Upper lobe of left lung (tissue), 6 donors: ENCODE results near the gene CDC40. TPM values are rescaled to one million over a fixed set of nuclear protein-coding genes. Genes with fewer than 3 reads are reported as not detected.

Experiments
- ATAC-seq, 2 donors: fragments of 200-7000 bp; cut with Tn5 transposase; one replicate each; pipeline ENCODE4 v1.9.1; 2022; ENCODE audit warnings: mild to moderate bottlenecking in 2 of 2, moderate library complexity in 2 of 2; ENCODE audit not compliant: low FRiP score in 2 of 2
- DNase-seq, 2 donors: peaks; one replicate each; pipeline ENCODE4 v3.0.0-alpha.2; 2019 to 2020
- H3K27ac ChIP-seq, 4 donors: fragments of 200-600 bp; sonication (generic); one replicate each; pipeline ENCODE4 v1.5.1; 2016 to 2019
- H3K27me3 ChIP-seq, 4 donors: fragments of 200-600 bp; sonication (generic); one replicate each; pipeline ENCODE4 v1.5.1; 2017 to 2019
- H3K36me3 ChIP-seq, 4 donors: fragments of 200-600 bp; sonication (generic); one replicate each; pipeline ENCODE4 v1.5.1; 2016 to 2019
- H3K4me1 ChIP-seq, 4 donors: fragments of 200-600 bp; sonication (generic); one replicate each; pipeline ENCODE4 v1.5.1; 2018 to 2019
- H3K4me3 ChIP-seq, 4 donors: fragments of 200-600 bp; sonication (generic); one replicate each; pipeline ENCODE4 v1.5.1; 2017 to 2019; ENCODE audit warnings: mild to moderate bottlenecking in 2 of 4, moderate library complexity in 1 of 4
- H3K9me3 ChIP-seq, 4 donors: fragments of 200-600 bp; sonication (generic); one replicate each; pipeline ENCODE4 v1.5.1; 2018 to 2019
- EP300 ChIP-seq, 4 donors: sonication (generic); formaldehyde crosslinking; IDR thresholded peaks; one replicate each; pipeline ENCODE4 v1.5.1; 2017; ENCODE audit warnings: antibody characterized with exemption in 4 of 4, control low read depth in 2 of 4
- POLR2A ChIP-seq, 4 donors: fragments of 450-650 bp; IDR thresholded peaks; one replicate each; pipeline ENCODE4 v1.5.1; 2016 to 2017; ENCODE audit warnings: antibody characterized with exemption in 4 of 4, mild to moderate bottlenecking in 2 of 4
- POLR2AphosphoS5 ChIP-seq, 2 donors: sonication (generic); formaldehyde crosslinking; IDR thresholded peaks; one replicate each; pipeline ENCODE4 v1.5.1; 2017; ENCODE audit warnings: antibody characterized with exemption in 2 of 2
- WGBS, 2 donors: methylation state at CpG; one replicate each; pipeline ENCODE4 v1.1.5; 2017 to 2018; 5-methylcytosine and 5-hydroxymethylcytosine counted together
- total RNA-seq, 6 donors: library from RNA; depleted of rRNA in 4 of 6; stranded (reverse); fragments of >200 nt in 4 of 6; gene quantifications; one replicate each; pipeline versions ENCODE4 v1.1.0 to v1.2.1, GENCODE V29; 2016 to 2021
- TF ChIP-seq, protein P1 (sequence below), 6 experiments: fragments of 450-650 bp in 4 of 6; fragments of 200-600 bp in 2 of 6; sonication (generic) in 2 of 6; IDR thresholded peaks; one replicate each; pipeline ENCODE4 v1.5.1; 2016 to 2019; ENCODE audit warnings: antibody characterized with exemption in 6 of 6
- donor health status: DM: no; HTN: no; CAD: no; lungs with moderate emphysema.
- donor health status: DM: no; HTN: yes; CAD: no; lungs with severe emphysema.

Gene CDC40
- total RNA-seq, 6 donors from 2014 or later: 10.0 to 34.5 (median 20.9) TPM

DNA sequence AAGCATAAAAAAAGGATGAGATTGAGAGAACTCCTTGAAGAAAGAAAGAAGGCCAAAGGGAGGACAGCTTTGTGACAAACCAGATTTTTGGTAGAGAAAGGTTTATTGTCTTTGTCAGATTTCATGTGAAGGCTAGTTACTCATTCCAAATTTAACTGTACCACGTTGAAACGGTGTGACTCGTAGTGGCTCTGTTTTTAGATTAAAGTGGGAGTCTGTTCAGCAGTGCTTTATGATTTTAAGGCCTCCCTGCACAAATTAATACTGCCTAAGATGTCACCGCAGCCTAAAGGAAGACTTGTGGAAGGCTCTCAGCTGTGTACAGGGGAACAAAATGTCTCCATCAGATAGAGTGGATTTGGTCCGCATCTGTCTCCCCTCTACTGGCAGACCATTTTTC is 35.9 kb downstream of the CDC40 start:
- no peak overlapping the region for H3K4me3 ChIP-seq
- H3K9me3 ChIP-seq: no peaks in the 10 kb centered on the region
- no peak for ATAC-seq
- peaks cover 3 to 98% (median 47%) of the 10 kb centered on the region in 4 donors for H3K36me3 ChIP-seq
- TF ChIP-seq, protein P1, sequence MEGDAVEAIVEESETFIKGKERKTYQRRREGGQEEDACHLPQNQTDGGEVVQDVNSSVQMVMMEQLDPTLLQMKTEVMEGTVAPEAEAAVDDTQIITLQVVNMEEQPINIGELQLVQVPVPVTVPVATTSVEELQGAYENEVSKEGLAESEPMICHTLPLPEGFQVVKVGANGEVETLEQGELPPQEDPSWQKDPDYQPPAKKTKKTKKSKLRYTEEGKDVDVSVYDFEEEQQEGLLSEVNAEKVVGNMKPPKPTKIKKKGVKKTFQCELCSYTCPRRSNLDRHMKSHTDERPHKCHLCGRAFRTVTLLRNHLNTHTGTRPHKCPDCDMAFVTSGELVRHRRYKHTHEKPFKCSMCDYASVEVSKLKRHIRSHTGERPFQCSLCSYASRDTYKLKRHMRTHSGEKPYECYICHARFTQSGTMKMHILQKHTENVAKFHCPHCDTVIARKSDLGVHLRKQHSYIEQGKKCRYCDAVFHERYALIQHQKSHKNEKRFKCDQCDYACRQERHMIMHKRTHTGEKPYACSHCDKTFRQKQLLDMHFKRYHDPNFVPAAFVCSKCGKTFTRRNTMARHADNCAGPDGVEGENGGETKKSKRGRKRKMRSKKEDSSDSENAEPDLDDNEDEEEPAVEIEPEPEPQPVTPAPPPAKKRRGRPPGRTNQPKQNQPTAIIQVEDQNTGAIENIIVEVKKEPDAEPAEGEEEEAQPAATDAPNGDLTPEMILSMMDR (IDR thresholded peaks at IDR 0.05): no peak
- TF ChIP-seq POLR2A (IDR thresholded peaks at IDR 0.05) (no peak), POLR2AphosphoS5 (IDR thresholded peaks at IDR 0.05) (no peak), EP300 (IDR thresholded peaks at IDR 0.05) (no peak)
- WGBS, 2 donors: 89% methylated on average over 5 of the region's 5 CpGs
- no peaks in the 10 kb centered on the region for H3K4me1 ChIP-seq
- no peak for DNase-seq
- no peaks in the 10 kb centered on the region for H3K27me3 ChIP-seq
- no peak overlapping the region for H3K27ac ChIP-seq

- Histone ChIP-seq H3K27ac (no peak overlapping the region), H3K9me3 (no peaks in the 10 kb centered on the region), H3K4me3 (no peak overlapping the region), H3K36me3 (peaks cover 3 to 91% (median 42%) of the 10 kb centered on the region in 4 donors), H3K4me1 (no peaks in the 10 kb centered on the region), H3K27me3 (no peaks in the 10 kb centered on the region)
- TF ChIP-seq, protein P1 (IDR thresholded peaks at IDR 0.05): no peak
- no peak for TF ChIP-seq POLR2AphosphoS5 (IDR thresholded peaks at IDR 0.05)
- no peak for TF ChIP-seq POLR2A (IDR thresholded peaks at IDR 0.05)
- no peak for TF ChIP-seq EP300 (IDR thresholded peaks at IDR 0.05)
- 93 to 100% methylated on average over 2 of the region's 2 CpGs for WGBS, 2 donors
- no peak for DNase-seq
- ATAC-seq: no peak
Measured at GRCh38 chr6:110217266-110217665, 37.0 kb downstream of the CDC40 start.

DNA sequence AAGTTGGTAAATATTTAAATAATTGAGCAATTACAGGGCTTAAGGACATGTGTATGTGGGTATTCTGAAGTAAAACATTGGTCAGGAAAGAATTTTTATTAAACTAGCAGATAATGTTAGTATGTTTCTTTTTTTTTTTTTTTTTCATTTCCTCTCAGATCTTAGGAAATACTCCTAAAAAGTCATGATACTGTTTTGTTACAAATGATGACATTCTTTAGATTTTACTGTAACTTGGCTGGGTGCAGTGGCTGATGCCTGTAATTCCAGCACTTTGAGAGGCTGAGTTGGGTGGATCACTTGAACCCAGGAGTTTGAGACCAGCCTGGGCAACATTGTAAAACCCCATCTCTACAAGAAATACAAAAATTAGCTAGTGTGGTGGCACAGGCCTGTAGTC is 41.5 kb downstream of the CDC40 start:
- Histone ChIP-seq H3K4me3 (no peak overlapping the region), H3K27ac (no peak overlapping the region), H3K27me3 (no peaks in the 10 kb centered on the region), H3K9me3 (no peaks in the 10 kb centered on the region), H3K4me1 (no peaks in the 10 kb centered on the region), H3K36me3 (peaks cover 3 to 76% (median 22%) of the 10 kb centered on the region in 4 donors)
- DNase-seq (no peak), ATAC-seq (no peak)
- no peak for TF ChIP-seq POLR2AphosphoS5 (IDR thresholded peaks at IDR 0.05)
- TF ChIP-seq EP300 (IDR thresholded peaks at IDR 0.05): no peak
- TF ChIP-seq POLR2A (IDR thresholded peaks at IDR 0.05): no peak
- TF ChIP-seq, protein P1 (IDR thresholded peaks at IDR 0.05): no peak

GRCh38 chr6:110226261-110226660 is 46.0 kb downstream of the CDC40 start:
- DNase-seq: no peak
- no peak for ATAC-seq
- TF ChIP-seq POLR2A (IDR thresholded peaks at IDR 0.05): no peak
- TF ChIP-seq, protein P1 (IDR thresholded peaks at IDR 0.05): no peak
- no peak for TF ChIP-seq POLR2AphosphoS5 (IDR thresholded peaks at IDR 0.05)
- no peak for TF ChIP-seq EP300 (IDR thresholded peaks at IDR 0.05)

DNA sequence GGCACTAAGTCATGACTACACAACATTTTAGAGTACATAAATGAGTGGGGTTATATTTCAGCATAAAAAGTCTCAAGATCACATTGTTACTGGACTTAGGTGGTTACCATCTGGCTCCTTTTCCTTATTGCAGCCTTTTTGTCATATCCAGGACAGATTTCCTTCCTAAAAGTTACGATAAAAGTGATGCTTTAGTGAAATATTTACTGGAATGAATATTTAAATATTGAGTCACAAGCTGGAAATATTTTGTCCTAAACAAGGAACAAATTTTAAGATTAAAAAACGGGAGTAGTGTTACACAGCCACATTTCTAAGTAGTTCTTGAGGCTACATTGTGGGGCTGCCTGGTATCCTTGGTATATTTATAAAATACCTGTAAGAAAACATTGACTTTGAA is 52.2 kb downstream of the CDC40 start:
- no peaks in the 10 kb centered on the region for H3K9me3 ChIP-seq
- DNase-seq (no peak), ATAC-seq (no peak)
- H3K27ac ChIP-seq: peak overlapping the region in 1 of 4 donors; percentile 16
- WGBS, 2 donors: 80 to 82% methylated on average over 2 of the region's 2 CpGs
- TF ChIP-seq, protein P1 (IDR thresholded peaks at IDR 0.05): no peak
- TF ChIP-seq POLR2AphosphoS5 (IDR thresholded peaks at IDR 0.05): no peak
- TF ChIP-seq EP300 (IDR thresholded peaks at IDR 0.05): no peak
- TF ChIP-seq POLR2A (IDR thresholded peaks at IDR 0.05): no peak
- no peak overlapping the region for H3K4me3 ChIP-seq
- peaks cover 0 to 4% (median 2%) of the 10 kb centered on the region in 4 donors for H3K4me1 ChIP-seq
- H3K36me3 ChIP-seq: peaks cover 0 to 34% (median 10%) of the 10 kb centered on the region in 4 donors
- no peaks in the 10 kb centered on the region for H3K27me3 ChIP-seq

More at GRCh38 chr6:110226261-110226660, 46.0 kb downstream of the CDC40 start:
- Histone ChIP-seq H3K4me1 (no peaks in the 10 kb centered on the region), H3K4me3 (no peak overlapping the region), H3K9me3 (no peaks in the 10 kb centered on the region), H3K36me3 (peaks cover 7 to 71% (median 20%) of the 10 kb centered on the region in 4 donors), H3K27me3 (no peaks in the 10 kb centered on the region), H3K27ac (no peak overlapping the region)
- WGBS, 2 donors: 88 to 98% methylated on average over 1 of the region's 1 CpG
